K562 (cell line): Measurements from ENCODE around the gene ABCB7. TPM values are rescaled to one million over a fixed set of nuclear protein-coding genes. Genes with fewer than 3 reads are reported as not detected.
"Not testable (repeated sequence)": the region's sequence is repeated elsewhere in the genome, so short reads cannot be mapped to it uniquely, and the experiment has no call there.

ENCODE experiments used
- ATAC-seq: fragments of 200-7000 bp; cut with Tn5 transposase; 3 replicates; pipeline ENCODE4 v1.9.1; 2020; ENCODE audit warnings: moderate library complexity
- BruUV-seq: library from RNA; stranded (reverse); fragments of 400-500 nt; replicated peaks from 2 replicates; lab custom pipeline; 2021; lab: Mats Ljungman, UMichigan
- CTCF ChIA-PET: fragments of 300-600 bp; formaldehyde crosslinking; extraction: SDS; loops from one replicate; lab custom pipeline; 2021; ENCODE audit warnings: low intra/inter-chr PET ratio; lab: Yijun Ruan, JAX
- POLR2A ChIA-PET: fragments of 300-600, 350-650 bp; sonication (Branson Sonifier 250); formaldehyde crosslinking; extraction: SDS; loops from one replicate; lab custom pipeline; 2021; ENCODE audit warnings: antibody characterized with exemption, inconsistent platforms; lab: Yijun Ruan, JAX
- DNase-seq, 4 experiments: peaks; one replicate each; pipeline versions ENCODE4 v3.0.0 to v3.0.0-alpha.2; 2011 to 2018; ENCODE audit warnings: low spot score in 3 of 4, mixed read lengths in 3 of 4; ENCODE audit errors: extremely low read depth in 1 of 4
- FAIRE-seq: peaks from 2 replicates; lab custom pipeline; 2011; peaks lifted over from hg19 to GRCh38; lab: Jason Lieb, UNC
- H2AFZ ChIP-seq: 2 replicates; pipeline ENCODE4 v1.6.0; 2011; ENCODE audit warnings: low read depth, low read length, control low read depth, inconsistent platforms
- H3K27ac ChIP-seq: fragments of 200-600 bp; 3 replicates; pipeline ENCODE4 v1.8.0; 2011; ENCODE audit warnings: low read depth, mild to moderate bottlenecking, control low read depth, inconsistent platforms, low read length, moderate library complexity, mixed read lengths; ENCODE audit errors: extremely low read depth
- H3K27me3 ChIP-seq, 2 experiments: fragments of 300-600 bp in 1 of 2; 2 replicates in 1 of 2; 3 replicates in 1 of 2; pipeline versions ENCODE4 v1.6.0 to v1.8.0; 2011; ENCODE audit warnings: inconsistent platforms in 2 of 2, low read length in 2 of 2, mild to moderate bottlenecking in 1 of 2, mixed read lengths in 1 of 2, moderate library complexity in 1 of 2; ENCODE audit not compliant: control insufficient read depth in 2 of 2, insufficient read depth in 2 of 2
- H3K36me3 ChIP-seq: fragments of 300-600 bp; 3 replicates; pipeline ENCODE4 v1.8.0; 2011; ENCODE audit warnings: mild to moderate bottlenecking, low read length, inconsistent platforms; ENCODE audit not compliant: control insufficient read depth, insufficient read depth
- H3K4me1 ChIP-seq, 2 experiments: fragments of 200-600 bp in 1 of 2; replicated peaks in 1 of 2; 2 replicates in 1 of 2; 3 replicates in 1 of 2; pipeline versions ENCODE4 v1.5.1 to v1.8.0; 2011; ENCODE audit warnings: inconsistent platforms in 2 of 2, low read length in 2 of 2, mild to moderate bottlenecking in 1 of 2, mixed read lengths in 1 of 2, moderate library complexity in 1 of 2; ENCODE audit not compliant: control insufficient read depth in 2 of 2, insufficient read depth in 2 of 2
- H3K4me2 ChIP-seq: 2 replicates; pipeline ENCODE4 v1.6.1; 2011; ENCODE audit warnings: low read length, control low read depth, inconsistent platforms, mixed read lengths; ENCODE audit not compliant: insufficient read depth
- H3K4me3 ChIP-seq: fragments of 200-600 bp; sonication (generic), shearing (Covaris generic); 2 replicates; pipeline ENCODE4 v1.5.1; 2016; ENCODE audit warnings: control low read depth, inconsistent platforms
- H3K79me2 ChIP-seq: fragments of 200-600 bp; 3 replicates; pipeline ENCODE4 v1.8.0; 2011; ENCODE audit warnings: low read length, inconsistent platforms; ENCODE audit not compliant: control insufficient read depth, insufficient read depth
- H3K9ac ChIP-seq, 2 experiments: 2 replicates each; pipeline versions ENCODE4 v1.6.0 to v1.6.1; 2011; ENCODE audit warnings: low read depth in 2 of 2, low read length in 2 of 2, control low read depth in 1 of 2, inconsistent platforms in 1 of 2, mild to moderate bottlenecking in 1 of 2, mixed read lengths in 1 of 2; ENCODE audit not compliant: insufficient read depth in 1 of 2
- H3K9me1 ChIP-seq: one replicate; pipeline ENCODE4 v1.6.0; 2011; ENCODE audit warnings: inconsistent platforms, mild to moderate bottlenecking, low read length, moderate library complexity; ENCODE audit not compliant: control insufficient read depth, insufficient read depth
- H3K9me3 ChIP-seq: replicated peaks from 2 replicates; pipeline ENCODE4 v1.5.1; 2011; ENCODE audit warnings: low read depth, low read length, inconsistent platforms; ENCODE audit not compliant: control insufficient read depth, insufficient read depth
- H4K20me1 ChIP-seq: replicated peaks from 2 replicates; pipeline ENCODE4 v1.6.1; 2011; ENCODE audit warnings: low read length, inconsistent platforms, mixed read lengths; ENCODE audit not compliant: control insufficient read depth, insufficient read depth
- WGBS: fragments of 100-300 bp; shearing (Covaris generic); methylation state at CpG from one replicate; pipeline ENCODE4 v1.1.6; 2016; ENCODE audit warnings: low coverage, mixed read lengths; ENCODE audit not compliant: insufficient coverage; ENCODE audit errors: missing lambda C conversion rate; 5-methylcytosine and 5-hydroxymethylcytosine counted together
- in situ Hi-C: fragments of 300-500 bp; cut with MboI; formaldehyde crosslinking; loops from 4 replicates; pipeline ENCODE4 v1.15.0; 2018; ENCODE audit warnings: inconsistent platforms, mixed read lengths
- intact Hi-C: fragments of 100-400 bp; cut with micrococcal nuclease; formaldehyde crosslinking; loops from 2 replicates; pipeline ENCODE4 v1.14.2; 2022
- polyA plus RNA-seq, 8 experiments: library from polyadenylated mRNA; depleted of rRNA in 4 of 8; stranded (reverse) in 5 of 8; unstranded in 3 of 8; fragments of >200 nt; fragmentation: Nextera tagmentation in 2 of 8; fragmentation: Illumina TruSeq in 1 of 8; extraction: Ambion mirVana in 2 of 8; extraction: Trizol in 1 of 8; gene quantifications; 2 replicates each; pipeline versions ENCODE4 v1.2.1 to v1.2.3, GENCODE V29; 2011 to 2014; ENCODE audit warnings: inconsistent platforms in 1 of 8, missing spikeins in 1 of 8
- total RNA-seq, 7 experiments: library from RNA; depleted of rRNA in 6 of 7; stranded (reverse); fragments of >200 nt in 6 of 7; fragmentation: Illumina TruSeq in 2 of 7; extraction: Trizol in 2 of 7; gene quantifications; 2 replicates each; pipeline versions ENCODE4 v1.2.1 to v1.2.3, GENCODE V29; 2011 to 2021; ENCODE audit warnings: low replicate concordance in 1 of 7

The ABCB7 gene
- total and polyA plus RNA-seq, 9 of the 15 experiments (the other 6 are each of a cell fraction or from before 2014, with no cell fraction given): 18.3 to 46.2 (median 24.2) TPM

GRCh38 chrX:75179536-75180293, 23.6 kb upstream of the ABCB7 start:
- H3K9me1 ChIP-seq, CTCF ChIA-PET, H3K36me3 ChIP-seq, H3K4me2 ChIP-seq, H3K9ac ChIP-seq, FAIRE-seq, ATAC-seq, H3K27ac ChIP-seq, H4K20me1 ChIP-seq, BruUV-seq, POLR2A ChIA-PET, H3K27me3 ChIP-seq, in situ Hi-C loops, H2AFZ ChIP-seq, H3K9me3 ChIP-seq, H3K79me2 ChIP-seq, DNase-seq, intact Hi-C loops, H3K4me1 ChIP-seq, H3K4me3 ChIP-seq: not testable (repeated sequence)
- WGBS: 33% methylated on average over 3 of the region's 25 CpGs

GRCh38 chrX:75172257-75172890, 16.3 kb upstream of the ABCB7 start:
- intact Hi-C loops, H3K4me2 ChIP-seq, DNase-seq, H3K27ac ChIP-seq, H2AFZ ChIP-seq, BruUV-seq, CTCF ChIA-PET, in situ Hi-C loops, ATAC-seq, H3K79me2 ChIP-seq, POLR2A ChIA-PET, H4K20me1 ChIP-seq, H3K9ac ChIP-seq, H3K27me3 ChIP-seq, H3K9me3 ChIP-seq, FAIRE-seq, H3K36me3 ChIP-seq, H3K4me1 ChIP-seq, H3K9me1 ChIP-seq, H3K4me3 ChIP-seq: not testable (repeated sequence)
- 27% methylated on average over 4 of the region's 16 CpGs for WGBS
